Suprapubic skin (tissue), 4 donors: ENCODE data around the gene SENP1. TPM values are rescaled to one million over a fixed set of nuclear protein-coding genes. Genes with fewer than 3 reads are reported as not detected.

Source experiments
- DNase-seq, 2 donors: peaks; one replicate each; pipeline ENCODE4 v3.0.0-alpha.2; 2019; ENCODE audit warnings: low spot score in 2 of 2
- H3K27ac ChIP-seq: fragments of 200-600 bp; sonication (generic); one replicate; pipeline ENCODE4 v1.5.1; 2019
- H3K27me3 ChIP-seq: fragments of 200-600 bp; sonication (generic); one replicate; pipeline ENCODE4 v1.5.1; 2019
- H3K36me3 ChIP-seq: fragments of 200-600 bp; sonication (generic); one replicate; pipeline ENCODE4 v1.5.1; 2019
- H3K4me1 ChIP-seq: fragments of 200-600 bp; sonication (generic); one replicate; pipeline ENCODE4 v1.5.1; 2019
- H3K4me3 ChIP-seq: fragments of 200-600 bp; sonication (generic); one replicate; pipeline ENCODE4 v1.5.1; 2019; ENCODE audit warnings: mild to moderate bottlenecking
- H3K9me3 ChIP-seq: fragments of 200-600 bp; sonication (generic); one replicate; pipeline ENCODE4 v1.5.1; 2019
- CTCF ChIP-seq, 2 donors: fragments of 200-600 bp in 1 of 2; fragments of 450-650 bp in 1 of 2; sonication (generic) in 1 of 2; IDR thresholded peaks; one replicate each; pipeline ENCODE4 v1.5.1; 2016 to 2019; ENCODE audit warnings: antibody characterized with exemption in 2 of 2, mild to moderate bottlenecking in 1 of 2, moderate library complexity in 1 of 2
- EP300 ChIP-seq: sonication (generic); formaldehyde crosslinking; IDR thresholded peaks from one replicate; pipeline ENCODE4 v1.6.1; 2017; ENCODE audit warnings: antibody characterized with exemption
- POLR2A ChIP-seq, 2 donors: fragments of 450-650 bp; IDR thresholded peaks; one replicate each; pipeline ENCODE4 v1.6.1; 2017; ENCODE audit warnings: antibody characterized with exemption in 2 of 2, mild to moderate bottlenecking in 2 of 2, moderate library complexity in 2 of 2
- POLR2AphosphoS5 ChIP-seq, 3 donors: sonication (generic); formaldehyde crosslinking; IDR thresholded peaks; one replicate each; pipeline ENCODE4 v1.6.1; 2017; ENCODE audit warnings: antibody characterized with exemption in 3 of 3
- WGBS: methylation state at CpG from one replicate; pipeline ENCODE4 v1.1.5; 2018; 5-methylcytosine and 5-hydroxymethylcytosine counted together
- total RNA-seq, 4 donors: library from RNA; depleted of rRNA; stranded (reverse); fragments of >200 nt; gene quantifications; one replicate each; pipeline ENCODE4 v1.1.0, GENCODE V29; 2016

SENP1 gene
- total RNA-seq, 4 donors from 2014 or later, result 13.5 to 25.5 (median 20.0) TPM

GRCh38 chr12:48012070-48012469 is 93.8 kb downstream of the SENP1 start:
- Histone ChIP-seq H3K27ac (no peak overlapping the region), H3K4me3 (no peak overlapping the region), H3K27me3 (peaks cover 43% of the 10 kb centered on the region), H3K4me1 (no peaks in the 10 kb centered on the region), H3K36me3 (no peaks in the 10 kb centered on the region), H3K9me3 (no peaks in the 10 kb centered on the region)
- TF ChIP-seq EP300, result no peak
- TF ChIP-seq POLR2AphosphoS5 (IDR thresholded peaks at IDR 0.05), result no peak
- no peak for TF ChIP-seq CTCF (IDR thresholded peaks at IDR 0.05)
- TF ChIP-seq POLR2A (IDR thresholded peaks at IDR 0.05), result no peak
- 76% methylated on average over 8 of the region's 8 CpGs for WGBS
- DNase-seq, result no peak

- Histone ChIP-seq H3K4me1 (no peaks in the 10 kb centered on the region), H3K4me3 (no peak overlapping the region), H3K27me3 (peaks cover 51% of the 10 kb centered on the region), H3K9me3 (no peaks in the 10 kb centered on the region), H3K27ac (no peak overlapping the region), H3K36me3 (no peaks in the 10 kb centered on the region)
- 74% methylated on average over 5 of the region's 7 CpGs for WGBS
- no peak for DNase-seq
- no peak for TF ChIP-seq POLR2AphosphoS5 (IDR thresholded peaks at IDR 0.05)
- TF ChIP-seq EP300, result no peak
Measured at GRCh38 chr12:48010366-48010970, 95.4 kb downstream of the SENP1 start.

GRCh38 chr12:48009471-48009870 is 96.4 kb downstream of the SENP1 start:
- peaks cover 53% of the 10 kb centered on the region for H3K27me3 ChIP-seq
- no peak for TF ChIP-seq CTCF (IDR thresholded peaks at IDR 0.05)
- no peak for TF ChIP-seq EP300
- TF ChIP-seq POLR2A (IDR thresholded peaks at IDR 0.05), result no peak
- no peak for TF ChIP-seq POLR2AphosphoS5 (IDR thresholded peaks at IDR 0.05)
- no peak for DNase-seq
- no peak overlapping the region for H3K27ac ChIP-seq
- WGBS, result 62% methylated on average over 1 of the region's 1 CpG
- H3K9me3 ChIP-seq, result no peaks in the 10 kb centered on the region
- H3K4me3 ChIP-seq, result no peak overlapping the region
- peaks cover 6% of the 10 kb centered on the region for H3K4me1 ChIP-seq
- H3K36me3 ChIP-seq, result no peaks in the 10 kb centered on the region

- TF ChIP-seq CTCF (IDR thresholded peaks at IDR 0.05) (no peak), POLR2AphosphoS5 (IDR thresholded peaks at IDR 0.05) (no peak), POLR2A (IDR thresholded peaks at IDR 0.05) (no peak), EP300 (no peak)
- WGBS, result 82% methylated on average over 4 of the region's 4 CpGs
- Histone ChIP-seq H3K4me3 (no peak overlapping the region), H3K4me1 (peaks cover 12% of the 10 kb centered on the region), H3K36me3 (no peaks in the 10 kb centered on the region), H3K9me3 (no peaks in the 10 kb centered on the region), H3K27me3 (peaks cover 55% of the 10 kb centered on the region), H3K27ac (no peak overlapping the region)
- DNase-seq, result no peak
Measured at GRCh38 chr12:48008950-48009349, 96.9 kb downstream of the SENP1 start.

GRCh38 chr12:48008349-48008748 is 97.5 kb downstream of the SENP1 start:
- Histone ChIP-seq H3K27ac (no peak overlapping the region), H3K4me1 (peaks cover 18% of the 10 kb centered on the region), H3K27me3 (peaks cover 61% of the 10 kb centered on the region), H3K4me3 (no peak overlapping the region), H3K36me3 (no peaks in the 10 kb centered on the region), H3K9me3 (no peaks in the 10 kb centered on the region)
- 43% methylated on average over 2 of the region's 2 CpGs for WGBS
- no peak for TF ChIP-seq CTCF (IDR thresholded peaks at IDR 0.05)
- DNase-seq, result no peak

- no peaks in the 10 kb centered on the region for H3K9me3 ChIP-seq
- H3K4me3 ChIP-seq, result no peak overlapping the region
- no peak for DNase-seq
- no peak overlapping the region for H3K27ac ChIP-seq
- H3K36me3 ChIP-seq, result no peaks in the 10 kb centered on the region
- H3K27me3 ChIP-seq, result peaks cover 72% of the 10 kb centered on the region
- TF ChIP-seq EP300 (no peak), POLR2A (IDR thresholded peaks at IDR 0.05) (no peak), CTCF (IDR thresholded peaks at IDR 0.05) (no peak), POLR2AphosphoS5 (IDR thresholded peaks at IDR 0.05) (no peak)
- 87% methylated on average over 4 of the region's 4 CpGs for WGBS
- H3K4me1 ChIP-seq, result peaks cover 29% of the 10 kb centered on the region
Measured at GRCh38 chr12:48007206-48007605, 98.7 kb downstream of the SENP1 start.
